ELR (cell line): ENCODE data around the gene SH2D3C.
"Not testable (repeated sequence)": the region's sequence is repeated elsewhere in the genome, so short reads cannot be mapped to it uniquely, and the experiment has no call there.

Source experiments
- DNase-seq: peaks from one replicate; pipeline ENCODE4 v3.0.0-alpha.2; 2015; ENCODE audit warnings: low read depth

The SH2D3C gene

GRCh38 chr9:127763918-127764384 lies 14.5 kb downstream of the SH2D3C start:
- DNase-seq, result peak; percentile 27

- no peak for DNase-seq
Measured at GRCh38 chr9:127762111-127762676, 16.3 kb downstream of the SH2D3C start.

- DNase-seq, result no peak
Measured at GRCh38 chr9:127761491-127761956, 16.9 kb downstream of the SH2D3C start.

GRCh38 chr9:127761061-127761460 lies 17.4 kb downstream of the SH2D3C start:
- no peak for DNase-seq

GRCh38 chr9:127758843-127759242 lies 19.6 kb downstream of the SH2D3C start:
- no peak for DNase-seq

GRCh38 chr9:127756776-127757175 lies 21.7 kb downstream of the SH2D3C start:
- DNase-seq, result not testable (repeated sequence)

- DNase-seq, result no peak
Measured at GRCh38 chr9:127756233-127756632, 22.2 kb downstream of the SH2D3C start.

GRCh38 chr9:127755061-127756060 lies 23.1 kb downstream of the SH2D3C start:
- DNase-seq, result no peak

- DNase-seq, result peak; percentile 42
Measured at GRCh38 chr9:127754099-127755060, 24.1 kb downstream of the SH2D3C start.

- DNase-seq, result no peak
Measured at GRCh38 chr9:127753622-127754021, 24.8 kb downstream of the SH2D3C start.

- no peak for DNase-seq
Measured at GRCh38 chr9:127753148-127753547, 25.3 kb downstream of the SH2D3C start.

GRCh38 chr9:127751269-127752054 lies 27.0 kb downstream of the SH2D3C start:
- DNase-seq, result peak; percentile 34

- no peak for DNase-seq
Measured at GRCh38 chr9:127749090-127749787, 29.2 kb downstream of the SH2D3C start.

- no peak for DNase-seq
Measured at GRCh38 chr9:127746959-127747569, 31.4 kb downstream of the SH2D3C start.

GRCh38 chr9:127744398-127745110 lies 33.9 kb downstream of the SH2D3C start:
- no peak for DNase-seq

- DNase-seq, result peak; percentile 97
Measured at GRCh38 chr9:127742435-127743088, 35.9 kb downstream of the SH2D3C start.

GRCh38 chr9:127741831-127742434 lies 36.5 kb downstream of the SH2D3C start:
- DNase-seq, result peak; percentile 85

GRCh38 chr9:127739614-127740330 lies 38.7 kb downstream of the SH2D3C start:
- DNase-seq, result no peak
